ENCODE data around the gene LYPLAL1. TPM values are rescaled to one million over a fixed set of nuclear protein-coding genes. Genes with fewer than 3 reads are reported as not detected.

LYPLAL1 gene
- total and polyA plus RNA-seq, 2 of the 13 experiments (the other 11 are each of a cell fraction or from before 2014, with no cell fraction given) = 17.0 to 31.6 TPM

GRCh38 chr1:219201656-219202055 is 28.0 kb downstream of the LYPLAL1 start:
- Histone ChIP-seq H3K4me3 (replicated peaks in 1 of 3; ENCODE audit: insufficient read depth in 1 of 3, low read depth in 2 of 3, low read length in 3 of 3) (no peak overlapping the region), H3K9ac (ENCODE audit: insufficient read depth, low read depth, low read length) (no peak overlapping the region), H3K27me3 (ENCODE audit: control insufficient read depth in 1 of 2, insufficient read depth in 2 of 2, low read length in 2 of 2) (no peaks in the 10 kb centered on the region), H2AFZ (ENCODE audit: low read length) (no peak overlapping the region), H3K4me2 (ENCODE audit: low read depth, low read length) (no peak overlapping the region), H3K36me3 (replicated peaks in 1 of 2; ENCODE audit: control insufficient read depth in 1 of 2, insufficient read depth in 2 of 2, low read length in 2 of 2) (no peaks in the 10 kb centered on the region; a peak in 1 of 5 replicates), H3K79me2 (ENCODE audit: insufficient read depth, low read length) (no peaks in the 10 kb centered on the region), H3K9me3 (ENCODE audit: low read length) (no peaks in the 10 kb centered on the region), H4K20me1 (ENCODE audit: insufficient read depth, low read length) (no peaks in the 10 kb centered on the region), H3K4me1 (ENCODE audit: insufficient read depth, low read length) (peaks cover 8% of the 10 kb centered on the region; the same call in 1 of the 2 replicates), H3K27ac (ENCODE audit: extremely low read length, insufficient read depth, low read length) (no peak overlapping the region)
- 91% methylated on average over 3 of the region's 3 CpGs for WGBS (ENCODE audit: low lambda C conversion rate)
- CTCF ChIA-PET (ENCODE audit: low intra/inter-chr PET ratio, low total read pairs) = no interaction called here
- no TSS peak for BruUV-seq (replicated peaks)
- DNase-seq (ENCODE audit: low spot score) (no peak), ATAC-seq (no peak), FAIRE-seq (no peak)
- intact Hi-C loops (cut with micrococcal nuclease; ENCODE audit: unreplicated experiment) (loop anchor here (10.0 kb wide), 1 partner anchor 363 kb away; no protein-coding TSS in a partner anchor), in situ Hi-C loops (cut with HindIII; ENCODE audit: extremely low pct_ligation_motif_present, low pct_unique_long_range_greater_than_20kb) (loop anchor here (10.0 kb wide), 1 partner anchor 113 kb away; no protein-coding TSS in a partner anchor)
- POLR2A ChIA-PET = no interaction called here
- TF ChIP-seq XRCC5 (optimal IDR thresholded peaks at IDR 0.05; ENCODE audit: low read length) (no peak), ISL2 (CRISPR knock-in tag; IDR thresholded peaks at IDR 0.05) (no peak), ZNF10 (CRISPR knock-in tag; IDR thresholded peaks at IDR 0.05; ENCODE audit: borderline replicate concordance, low read depth) (no peak), ZNF256 (CRISPR knock-in tag; conservative IDR thresholded peaks at IDR 0.05) (no peak), ARID5B (CRISPR knock-in tag; IDR thresholded peaks at IDR 0.05) (no peak)
